ENCODE measurements around the gene RRBP1.
"Not testable (repeated sequence)": the region's sequence is repeated elsewhere in the genome, so short reads cannot be mapped to it uniquely, and the experiment has no call there.

RRBP1 gene

GRCh38 chr20:17659801-17660200, 22.2 kb downstream of the RRBP1 start:
- DNase-seq, result no peak

GRCh38 chr20:17659344-17659743, 22.7 kb downstream of the RRBP1 start:
- DNase-seq, result not testable (repeated sequence)

GRCh38 chr20:17658648-17658993, 23.4 kb downstream of the RRBP1 start:
- no peak for DNase-seq

GRCh38 chr20:17657898-17658647, 24.0 kb downstream of the RRBP1 start:
- no peak for DNase-seq

GRCh38 chr20:17657079-17657825, 24.8 kb downstream of the RRBP1 start:
- no peak for DNase-seq

GRCh38 chr20:17655865-17656479, 26.1 kb downstream of the RRBP1 start:
- no peak for DNase-seq

- no peak for DNase-seq
Measured at GRCh38 chr20:17655286-17655651, 26.8 kb downstream of the RRBP1 start.

- DNase-seq, result no peak
Measured at GRCh38 chr20:17654649-17655285, 27.3 kb downstream of the RRBP1 start.

- DNase-seq, result no peak
Measured at GRCh38 chr20:17653835-17654648, 28.0 kb downstream of the RRBP1 start.

GRCh38 chr20:17652411-17652810, 29.6 kb downstream of the RRBP1 start:
- no peak for DNase-seq

- DNase-seq, result peak; percentile 19
Measured at GRCh38 chr20:17651760-17652388, 30.2 kb downstream of the RRBP1 start.

GRCh38 chr20:17651129-17651759, 30.8 kb downstream of the RRBP1 start:
- DNase-seq, result no peak

- DNase-seq, result no peak
Measured at GRCh38 chr20:17650301-17651128, 31.5 kb downstream of the RRBP1 start.

- DNase-seq, result peak; percentile 19
Measured at GRCh38 chr20:17648791-17649730, 33.0 kb downstream of the RRBP1 start.

GRCh38 chr20:17648315-17648646, 33.8 kb downstream of the RRBP1 start:
- DNase-seq, result no peak

GRCh38 chr20:17647391-17648314, 34.4 kb downstream of the RRBP1 start:
- DNase-seq, result no peak

- peak; percentile 81 for DNase-seq
Measured at GRCh38 chr20:17646961-17647301, 35.1 kb downstream of the RRBP1 start.

- no peak for DNase-seq
Measured at GRCh38 chr20:17646209-17646960, 35.7 kb downstream of the RRBP1 start.

All from NCI-H2171 treated with DMSO at 0.1 percent for 48 hours (cell line).